Measurements from ENCODE around the gene GRID2.

DNA sequence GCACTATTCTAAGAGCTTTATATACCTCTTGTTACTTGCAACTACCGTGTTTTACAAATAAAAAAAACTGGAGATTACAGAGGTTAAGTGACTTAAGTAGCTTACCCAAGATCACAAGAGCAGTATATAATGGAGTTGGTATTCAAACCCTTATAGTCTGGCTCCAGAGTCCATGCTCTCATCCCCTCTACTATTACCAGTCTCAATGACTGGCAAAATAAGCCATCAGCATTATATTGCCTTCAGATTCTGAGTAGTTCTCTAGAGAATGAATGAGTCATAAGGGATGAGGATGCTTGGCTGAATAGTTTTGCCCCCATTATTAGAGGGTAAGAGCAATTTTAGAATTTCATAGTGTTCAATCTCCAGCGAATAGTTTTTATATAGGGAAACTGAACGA is 1354.7 kb downstream of the GRID2 start:
- no peak for TF ChIP-seq POLR2A (IDR thresholded peaks at IDR 0.05)
- TF ChIP-seq, protein P1, sequence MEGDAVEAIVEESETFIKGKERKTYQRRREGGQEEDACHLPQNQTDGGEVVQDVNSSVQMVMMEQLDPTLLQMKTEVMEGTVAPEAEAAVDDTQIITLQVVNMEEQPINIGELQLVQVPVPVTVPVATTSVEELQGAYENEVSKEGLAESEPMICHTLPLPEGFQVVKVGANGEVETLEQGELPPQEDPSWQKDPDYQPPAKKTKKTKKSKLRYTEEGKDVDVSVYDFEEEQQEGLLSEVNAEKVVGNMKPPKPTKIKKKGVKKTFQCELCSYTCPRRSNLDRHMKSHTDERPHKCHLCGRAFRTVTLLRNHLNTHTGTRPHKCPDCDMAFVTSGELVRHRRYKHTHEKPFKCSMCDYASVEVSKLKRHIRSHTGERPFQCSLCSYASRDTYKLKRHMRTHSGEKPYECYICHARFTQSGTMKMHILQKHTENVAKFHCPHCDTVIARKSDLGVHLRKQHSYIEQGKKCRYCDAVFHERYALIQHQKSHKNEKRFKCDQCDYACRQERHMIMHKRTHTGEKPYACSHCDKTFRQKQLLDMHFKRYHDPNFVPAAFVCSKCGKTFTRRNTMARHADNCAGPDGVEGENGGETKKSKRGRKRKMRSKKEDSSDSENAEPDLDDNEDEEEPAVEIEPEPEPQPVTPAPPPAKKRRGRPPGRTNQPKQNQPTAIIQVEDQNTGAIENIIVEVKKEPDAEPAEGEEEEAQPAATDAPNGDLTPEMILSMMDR (IDR thresholded peaks at IDR 0.05), result no peak
- no peak for TF ChIP-seq POLR2AphosphoS5 (IDR thresholded peaks at IDR 0.05)

Measured in upper lobe of left lung (tissue), 4 donors.